GM21717 (cell line): Measurements from ENCODE around the gene SPATA12.

Source experiments
- ATAC-seq: cut with Tn5 transposase; IDR thresholded peaks from one replicate; pipeline ENCODE4 v1.9.1; 2021; ENCODE audit warnings: mild to moderate bottlenecking, moderate library complexity; ENCODE audit not compliant: unreplicated experiment

The SPATA12 gene

DNA sequence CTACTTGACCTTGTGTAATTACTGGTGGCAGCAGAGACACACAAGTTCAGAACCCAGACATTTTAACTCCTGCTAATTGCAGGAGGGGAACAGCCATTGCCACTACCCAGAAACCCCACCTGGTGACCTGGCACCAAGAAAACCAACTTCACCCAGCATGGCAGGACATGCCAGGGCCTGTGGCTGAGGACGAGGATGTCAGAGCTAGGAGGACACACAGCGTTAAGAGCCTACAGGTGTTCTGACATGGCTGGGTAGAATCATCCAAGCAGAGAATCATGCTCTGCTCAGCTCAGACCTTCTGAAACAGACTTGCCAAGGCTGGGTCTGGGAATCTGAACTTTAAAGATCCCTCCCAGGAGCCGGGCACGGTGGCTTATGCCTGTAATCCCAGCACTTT is 11.7 kb upstream of the SPATA12 start:
- ATAC-seq = no peak

DNA sequence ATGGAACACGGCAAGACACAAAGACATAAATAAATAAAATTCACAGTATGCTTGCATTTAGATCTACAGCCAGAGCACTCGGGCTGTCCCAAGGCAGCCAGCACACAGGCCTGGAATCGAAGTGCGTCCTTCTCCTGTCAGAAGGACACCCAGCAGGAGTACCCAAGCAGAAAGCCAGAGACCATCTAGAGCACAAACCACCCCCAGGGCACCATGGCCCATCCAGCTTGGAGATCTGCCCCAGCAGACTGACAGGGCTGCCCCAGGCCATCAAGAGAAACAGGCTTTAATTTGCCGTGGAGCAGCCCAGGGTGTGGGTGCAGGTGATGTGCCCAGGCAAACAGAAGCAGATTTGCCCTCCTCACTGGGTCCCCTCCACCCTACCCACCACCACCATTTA is 7.8 kb upstream of the SPATA12 start:
- no peak for ATAC-seq

DNA sequence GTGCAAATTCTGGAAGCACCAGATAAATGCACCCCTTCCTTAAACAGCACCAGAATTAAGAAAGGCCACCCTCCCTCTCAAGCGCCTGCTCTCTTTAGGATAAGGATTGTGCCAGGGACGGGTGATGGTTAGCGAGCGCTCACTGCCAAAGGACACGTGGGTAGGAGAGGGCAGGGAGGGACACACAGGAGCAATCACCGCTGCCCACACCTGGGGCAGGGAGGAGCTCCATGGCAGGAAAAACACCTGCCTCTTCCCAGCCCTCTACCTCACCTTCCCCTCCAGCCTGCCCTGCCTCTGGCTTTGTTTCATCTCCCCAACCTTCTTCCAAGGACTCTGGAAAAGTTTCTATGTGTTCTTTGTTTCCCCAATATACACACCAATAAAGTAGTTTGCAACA is 7.3 kb upstream of the SPATA12 start:
- ATAC-seq = no peak

DNA sequence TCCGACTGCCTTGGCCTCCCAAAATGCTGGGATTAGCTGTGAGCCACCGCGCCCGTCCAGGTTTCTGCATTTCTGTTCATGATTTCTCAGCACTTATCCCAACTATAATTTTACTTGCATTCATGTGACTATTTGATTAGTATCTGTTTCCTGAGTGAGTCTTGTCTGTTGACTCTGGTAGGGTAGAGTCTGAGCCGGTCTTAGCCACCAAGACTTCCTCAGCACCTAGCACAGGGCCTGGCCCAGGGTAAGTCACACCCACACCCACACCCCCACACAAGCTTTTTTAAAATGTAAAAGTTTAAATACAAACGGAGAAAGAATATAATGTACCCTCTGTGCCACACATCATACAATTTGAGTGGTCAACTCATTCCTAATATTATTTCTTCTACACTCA is 3.1 kb upstream of the SPATA12 start:
- no peak for ATAC-seq

DNA sequence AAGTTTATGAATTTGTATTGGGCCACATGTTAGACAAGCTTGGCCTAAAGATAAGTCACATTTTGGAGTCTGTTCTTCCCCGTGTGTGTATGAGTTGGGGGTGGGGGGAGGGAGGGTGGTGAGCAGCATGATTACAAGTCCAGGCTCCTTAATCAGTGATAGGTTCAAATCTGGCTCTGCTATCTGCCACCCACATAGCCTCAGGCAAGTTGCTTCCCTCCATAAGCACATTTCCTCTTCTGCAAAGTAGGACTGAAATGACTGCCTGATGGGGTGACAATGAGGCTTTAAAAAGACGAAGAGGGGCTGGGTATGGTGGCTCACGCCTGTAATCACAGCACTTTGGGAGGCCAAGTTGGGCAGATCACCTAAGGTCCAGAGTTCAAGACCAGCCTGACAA is 1.1 kb upstream of the SPATA12 start:
- no peak for ATAC-seq

DNA sequence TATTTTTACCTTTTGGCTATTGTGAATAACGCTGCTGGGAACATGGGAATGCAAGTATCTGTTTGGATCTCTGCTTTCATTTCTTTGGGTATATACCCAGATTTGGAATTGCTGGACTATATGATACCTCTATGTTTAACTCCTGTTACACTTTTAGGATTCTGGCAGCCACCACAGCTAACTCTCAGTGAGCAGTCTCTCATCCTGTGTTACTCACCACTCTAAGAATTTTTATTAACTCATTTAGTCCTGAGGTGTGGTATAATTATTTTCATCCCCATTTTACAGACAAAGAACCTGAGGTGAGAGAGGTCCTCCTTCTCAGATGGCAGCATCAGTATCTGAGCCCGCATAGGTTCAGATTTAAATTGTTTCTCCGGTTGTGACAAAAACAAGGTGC is 1.1 kb downstream of the SPATA12 start:
- ATAC-seq = no peak

DNA sequence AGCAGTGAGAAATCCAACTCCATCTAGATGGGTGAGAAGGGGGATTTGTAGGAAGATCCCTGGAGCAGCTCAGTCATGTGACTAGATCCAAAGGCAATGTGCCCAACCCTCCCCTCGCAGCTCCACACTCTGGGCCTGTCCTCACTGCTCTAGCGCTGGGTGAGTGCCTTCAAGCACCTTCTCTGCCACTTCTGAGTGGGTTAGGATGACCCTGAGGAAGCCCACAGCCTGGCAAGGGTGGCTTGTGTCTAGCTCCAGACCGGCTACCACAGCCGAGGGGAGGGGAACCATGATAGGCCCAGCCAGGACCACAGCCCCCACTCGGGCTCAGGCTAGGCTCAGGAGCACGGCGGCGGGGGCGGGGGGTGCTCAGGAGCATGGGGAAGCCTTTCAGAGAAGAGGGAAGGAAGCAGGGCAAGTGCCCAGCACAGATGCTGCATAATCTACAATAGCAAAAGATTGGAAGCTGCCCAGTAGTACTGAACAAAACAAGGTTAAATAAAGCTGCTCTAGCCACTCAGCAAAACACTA is 1.7 kb downstream of the SPATA12 start:
- no peak for ATAC-seq

DNA sequence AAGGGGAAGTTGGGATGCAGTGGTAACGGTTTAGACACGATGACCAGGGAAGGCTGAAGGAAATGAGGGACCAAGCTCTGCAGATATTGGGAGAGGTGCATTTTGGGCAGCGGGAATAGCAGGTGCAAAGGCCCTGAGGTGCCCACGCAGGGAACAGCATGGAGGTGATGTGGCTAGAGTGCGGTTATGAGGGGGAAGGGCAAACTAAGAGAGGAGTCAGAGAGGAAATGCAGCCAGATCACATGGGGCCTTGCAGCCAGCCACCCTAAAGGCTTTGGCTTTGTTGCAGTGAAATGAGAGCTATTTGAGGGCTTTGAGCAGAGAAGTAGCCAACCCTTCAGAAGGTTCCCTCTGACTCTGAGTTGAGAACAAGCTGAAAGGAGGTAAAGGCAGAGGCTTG is 2.6 kb downstream of the SPATA12 start:
- ATAC-seq = no peak

DNA sequence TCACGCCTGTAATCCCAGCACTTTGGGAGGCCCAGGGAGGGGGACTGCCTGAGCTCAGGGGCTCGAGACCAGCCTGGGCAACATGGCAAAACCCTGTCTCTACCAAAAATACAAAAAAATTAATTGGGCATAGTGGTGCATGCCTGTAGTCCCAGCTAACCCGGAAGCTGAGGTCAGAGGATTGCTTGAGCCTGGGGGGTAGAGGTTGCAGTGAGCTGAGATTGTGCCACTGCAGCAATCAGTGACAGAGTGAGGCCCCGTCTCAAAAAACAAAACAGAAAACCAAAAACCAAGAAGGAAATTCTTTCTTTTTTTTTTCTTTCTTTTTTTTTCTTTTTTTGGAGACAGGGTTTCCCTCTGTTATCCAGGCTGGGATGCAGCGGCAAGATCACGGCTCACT is 3.5 kb downstream of the SPATA12 start:
- no peak for ATAC-seq

DNA sequence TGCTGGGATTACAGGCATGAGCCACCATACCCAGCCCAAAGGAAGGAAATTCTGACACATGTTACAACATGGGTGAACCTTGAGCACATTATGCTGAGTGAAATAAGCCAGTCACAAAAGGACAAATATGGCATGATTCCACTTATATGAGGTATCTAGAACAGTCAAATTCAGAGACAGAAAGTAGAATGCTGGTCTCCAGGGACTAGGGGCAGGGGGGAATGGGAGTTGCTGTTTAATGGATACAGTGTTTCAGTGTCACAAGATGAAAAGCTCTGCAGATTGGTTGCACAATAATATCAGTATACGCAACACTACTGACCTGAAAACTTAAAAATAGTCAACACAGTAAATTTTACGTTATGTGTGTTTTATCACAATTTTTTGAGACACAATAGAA is 4.1 kb downstream of the SPATA12 start:
- no peak for ATAC-seq

DNA sequence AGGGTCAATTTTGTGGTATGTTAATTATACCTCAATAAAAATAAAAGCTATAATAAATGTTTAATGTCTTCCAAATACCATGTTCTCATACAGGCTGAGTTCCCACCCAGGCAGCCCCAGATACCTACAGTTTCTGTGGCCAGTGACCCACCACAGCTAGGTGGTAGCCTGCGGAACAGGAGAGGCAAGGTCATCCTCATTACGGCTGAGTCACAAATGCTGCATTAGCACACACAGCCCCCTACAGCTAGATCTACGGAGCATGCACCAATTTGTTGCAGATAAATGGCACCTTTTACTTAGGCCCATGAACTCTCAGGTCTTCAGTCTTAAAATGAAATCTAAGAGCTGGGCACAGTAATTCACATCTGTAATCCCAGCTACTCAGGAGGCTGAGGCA is 5.1 kb downstream of the SPATA12 start:
- no peak for ATAC-seq

DNA sequence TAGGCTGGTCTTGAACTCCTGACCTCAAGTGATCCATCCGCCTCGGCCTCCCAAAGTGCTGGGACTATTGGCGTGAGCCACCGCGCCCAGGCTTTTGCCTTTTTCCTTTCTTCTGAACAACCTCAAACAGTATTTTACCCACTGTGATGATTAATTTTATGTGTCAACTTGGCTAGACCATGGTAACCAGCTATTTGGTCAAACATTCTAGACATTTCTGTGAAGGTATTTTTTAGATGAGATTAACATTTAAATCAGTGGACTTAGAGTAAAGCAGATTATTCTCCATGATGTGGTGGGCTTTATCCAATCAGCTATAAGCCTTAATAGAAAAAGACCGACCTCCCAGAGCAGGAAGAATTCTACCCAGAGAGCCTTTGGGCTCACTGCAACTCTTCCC is 6.0 kb downstream of the SPATA12 start:
- ATAC-seq = no peak

DNA sequence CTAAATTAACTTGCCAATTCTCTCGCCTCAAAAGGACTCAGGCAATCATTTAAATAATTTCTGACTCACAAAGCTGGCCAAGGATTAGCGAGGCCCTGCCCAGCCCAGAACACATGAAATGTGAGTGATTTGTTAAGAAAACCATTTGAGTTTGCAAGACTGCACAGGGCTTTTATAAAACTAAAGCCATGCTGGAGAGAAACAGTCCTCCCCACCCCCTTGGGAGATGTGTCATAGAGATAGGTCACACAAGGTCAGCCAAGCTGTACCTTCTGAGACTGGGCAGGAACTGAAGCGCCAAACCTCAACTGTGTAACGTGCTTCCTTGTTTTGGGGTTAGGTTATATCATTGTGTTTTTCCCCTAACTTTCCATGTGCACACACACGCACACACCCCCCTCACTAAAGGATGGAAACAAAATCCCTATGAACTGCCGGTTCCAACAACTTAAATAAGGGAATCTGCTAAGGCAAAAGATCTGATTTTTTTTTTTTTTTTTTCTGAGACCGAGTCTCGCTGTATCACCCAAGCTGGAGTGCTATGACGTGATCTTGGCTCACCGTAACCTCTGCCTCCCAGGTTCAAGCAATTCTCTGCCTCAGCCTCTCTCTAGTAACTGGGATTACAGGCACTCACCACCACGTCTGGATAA is 8.1 kb downstream of the SPATA12 start:
- ATAC-seq = peak; percentile 97

DNA sequence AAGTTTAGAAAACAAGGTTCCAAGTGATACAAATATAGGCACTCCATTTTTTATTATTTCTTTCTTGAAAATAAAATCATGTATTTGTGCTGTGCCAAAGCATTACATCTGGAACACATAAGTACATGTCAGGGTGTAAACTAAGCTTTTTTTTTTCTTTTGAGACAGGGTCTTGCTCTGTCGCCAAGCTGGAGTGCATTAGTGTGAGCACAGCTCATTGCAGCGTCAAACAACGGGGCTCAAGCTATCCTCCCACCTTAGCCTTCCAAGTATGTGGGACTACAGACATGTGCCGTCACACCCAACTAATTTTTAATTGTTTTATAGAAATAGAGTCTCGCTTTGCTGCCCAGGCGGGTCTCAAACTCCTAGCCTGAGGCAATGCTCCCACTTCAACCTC is 9.0 kb downstream of the SPATA12 start:
- no peak for ATAC-seq

DNA sequence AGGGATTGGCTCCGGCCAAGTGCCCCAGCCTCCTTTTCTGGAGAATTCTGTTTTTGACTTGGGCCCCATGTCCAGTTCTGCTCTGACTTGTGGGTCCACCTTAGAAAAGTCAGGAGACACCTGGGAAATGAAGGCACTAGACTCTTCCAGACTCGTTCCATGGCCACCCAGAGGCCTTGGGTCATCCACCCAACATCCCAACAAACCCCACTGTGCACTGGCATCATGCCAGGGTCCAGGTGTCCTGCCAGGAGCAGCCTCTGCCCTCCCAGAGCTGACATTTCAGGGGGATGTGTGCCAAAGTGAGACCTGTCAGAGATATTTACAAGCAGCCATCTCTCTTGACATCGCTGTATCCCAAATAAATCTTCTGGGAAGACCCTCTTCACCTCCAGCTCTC is 13.2 kb downstream of the SPATA12 start:
- no peak for ATAC-seq

DNA sequence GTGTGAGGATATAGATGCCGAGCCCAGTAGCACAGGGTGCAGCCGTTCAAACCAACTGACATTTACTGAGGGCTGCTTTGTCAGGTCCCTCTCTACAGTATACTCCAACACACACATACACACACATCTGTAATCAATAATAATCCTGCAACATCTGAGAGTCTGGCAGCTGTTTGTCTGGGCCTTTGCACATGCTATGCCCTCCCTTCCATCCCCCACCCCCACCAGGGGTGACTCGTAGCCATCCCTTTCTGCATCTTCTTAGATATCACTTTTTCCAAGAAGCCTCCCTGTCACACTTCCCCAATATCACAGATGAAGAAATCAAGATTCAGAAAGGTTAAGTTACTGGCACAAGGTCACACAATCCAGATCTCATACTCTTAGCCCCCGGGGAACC is 13.7 kb downstream of the SPATA12 start:
- ATAC-seq = no peak

DNA sequence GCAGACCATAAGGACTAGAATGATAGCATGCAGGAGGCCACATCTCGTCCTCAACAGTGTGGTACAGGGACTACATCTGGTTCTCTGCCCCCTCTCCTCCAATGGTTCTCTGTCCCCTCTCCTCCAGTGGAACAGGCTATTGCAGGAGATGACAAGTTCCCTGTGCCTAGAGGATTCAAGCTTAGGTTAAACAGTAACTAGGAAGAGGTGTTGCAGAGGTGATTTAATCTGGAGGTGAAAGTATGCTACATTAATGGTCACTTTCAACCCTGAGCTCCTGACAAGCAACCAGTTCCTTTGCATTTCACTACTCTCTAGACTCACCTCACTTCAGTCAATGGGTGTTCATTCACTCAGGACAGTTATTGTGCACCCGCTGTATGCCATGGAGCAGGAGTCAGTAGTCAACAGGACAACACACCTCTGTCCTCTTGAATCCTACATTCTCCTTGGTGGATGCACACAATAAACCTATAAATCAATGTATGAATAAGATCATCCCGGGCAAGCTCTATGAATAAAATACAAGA is 16.0 kb downstream of the SPATA12 start:
- ATAC-seq = no peak

DNA sequence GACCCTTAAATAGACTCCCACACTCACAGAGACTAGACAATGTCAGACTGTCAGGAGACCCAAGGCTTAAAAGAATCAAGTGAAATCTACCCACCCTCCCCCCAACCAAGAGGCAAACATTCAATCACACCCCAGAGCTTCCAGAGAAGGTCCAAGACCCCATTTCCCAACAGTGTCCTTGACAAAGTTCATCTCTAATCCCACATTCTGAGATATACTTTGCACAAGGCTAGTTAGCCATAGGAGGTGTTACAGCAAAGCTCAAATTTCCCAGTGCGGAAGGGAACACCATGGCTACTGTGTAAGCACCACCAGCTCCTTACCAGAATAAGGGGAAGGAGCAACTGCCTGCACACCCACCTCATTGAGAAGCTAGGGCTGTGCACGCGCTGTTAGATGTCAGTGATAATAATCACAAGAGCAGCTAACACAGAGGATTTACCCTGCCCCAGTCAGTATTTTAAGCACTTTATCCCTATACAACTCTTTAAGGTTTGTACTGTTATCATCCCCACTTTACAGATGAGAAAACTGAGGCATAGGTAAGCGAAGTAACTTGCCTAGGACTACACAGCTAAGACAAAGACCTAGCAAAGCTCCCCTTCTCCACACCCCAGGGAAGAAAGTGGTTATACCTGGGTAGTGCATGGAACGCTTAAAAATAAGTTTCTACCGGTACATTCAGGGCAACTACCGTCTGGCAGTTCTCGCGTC is 17.3 kb downstream of the SPATA12 start:
- ATAC-seq = no peak

DNA sequence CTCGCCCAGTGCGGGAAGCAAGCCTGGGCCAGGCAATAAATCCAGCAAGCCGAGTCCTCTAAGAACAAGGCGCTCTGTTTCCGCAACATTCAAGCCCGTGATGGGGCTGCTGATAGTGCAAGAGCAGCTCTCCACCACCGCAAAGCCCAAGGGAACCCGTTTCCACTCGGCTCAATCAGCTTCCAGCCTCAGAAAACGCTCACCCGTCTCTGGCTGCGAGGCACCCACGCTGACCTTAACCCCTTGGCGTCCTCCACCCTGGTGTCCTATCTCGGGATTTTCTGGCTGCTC is 17.8 kb downstream of the SPATA12 start:
- no peak for ATAC-seq

DNA sequence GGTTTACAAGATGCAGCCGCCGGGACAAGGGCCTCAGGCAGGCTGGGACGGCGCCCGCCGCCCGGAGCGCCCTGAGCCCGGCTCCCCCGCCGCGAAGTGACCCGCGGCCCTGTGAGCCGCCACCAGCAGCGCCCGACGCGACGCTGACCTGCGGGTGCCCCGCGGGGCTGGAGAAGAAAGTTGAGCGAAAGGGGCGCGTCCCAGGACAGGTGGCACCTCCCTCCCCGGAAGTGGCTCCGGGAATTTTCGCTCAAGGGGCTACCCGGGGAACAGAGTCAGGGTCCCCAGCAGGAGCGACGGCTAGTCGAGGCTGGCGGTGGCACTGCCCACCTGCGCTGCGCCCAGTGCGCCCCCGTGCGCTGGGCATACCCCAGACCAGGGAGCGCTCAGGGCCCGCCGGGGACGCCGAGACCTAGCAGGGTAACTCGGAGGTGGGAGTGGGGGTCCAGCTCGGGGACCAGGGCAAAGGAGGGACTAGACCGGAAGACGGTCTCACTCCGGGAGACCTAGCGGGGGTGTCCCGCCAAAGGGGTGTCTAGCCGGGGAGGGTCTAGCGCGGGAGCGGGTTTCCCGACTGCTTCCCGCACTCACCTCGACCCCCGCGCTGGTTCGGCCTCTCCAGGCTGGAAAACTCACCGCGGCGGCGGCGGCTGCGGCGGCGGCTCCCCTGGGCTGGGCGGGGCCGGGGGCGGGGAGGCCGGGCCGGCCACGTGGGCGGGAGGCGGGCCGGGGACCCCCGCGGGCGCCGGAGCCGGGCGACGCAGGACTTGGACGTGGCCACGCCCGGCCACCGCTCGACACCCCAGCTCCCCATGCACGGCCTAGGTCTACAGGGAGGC is 18.4 kb downstream of the SPATA12 start:
- ATAC-seq = no peak

DNA sequence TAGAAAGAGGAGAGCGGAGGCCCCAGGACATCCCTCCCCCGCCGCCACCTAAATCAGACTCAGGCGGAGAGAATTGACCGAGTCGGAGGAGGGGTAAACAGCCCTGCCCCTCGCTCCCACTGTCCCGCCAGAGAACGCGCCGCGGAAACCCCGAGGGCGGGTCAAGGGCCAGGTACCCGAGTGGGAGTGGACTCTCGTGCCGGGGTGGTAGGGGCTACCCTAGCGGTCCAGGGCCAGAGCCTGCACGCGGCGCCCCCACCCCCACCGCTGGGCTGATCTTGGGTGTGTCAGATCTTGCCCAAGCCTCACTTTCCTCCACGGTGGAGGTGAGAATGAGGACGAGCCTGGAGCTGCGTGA is 19.0 kb downstream of the SPATA12 start:
- ATAC-seq = no peak

DNA sequence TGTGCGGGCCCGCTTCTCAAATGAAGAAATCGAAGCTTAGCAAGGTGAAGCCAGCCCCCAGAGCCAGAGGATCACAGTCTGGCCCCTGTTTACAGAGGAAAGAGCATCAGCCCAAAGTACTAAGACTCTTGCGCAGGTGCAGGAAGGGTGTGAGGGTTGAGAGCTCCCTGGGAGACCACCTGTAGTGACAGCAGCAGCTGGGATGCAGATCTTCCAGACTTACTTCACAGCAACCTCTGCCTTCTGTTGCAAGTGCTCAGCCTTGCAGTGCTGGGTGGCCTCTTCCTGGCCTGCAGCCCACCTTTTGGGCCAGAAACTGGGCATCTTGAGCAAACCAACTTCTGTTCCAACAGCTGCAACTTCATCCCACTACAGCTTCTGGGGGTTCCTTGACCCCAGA is 19.7 kb downstream of the SPATA12 start:
- ATAC-seq = no peak
